GM21390 (cell line): ENCODE results near the gene INS.

Experiments used
- ATAC-seq: cut with Tn5 transposase; IDR thresholded peaks from one replicate; pipeline ENCODE4 v1.9.1; 2021; ENCODE audit not compliant: unreplicated experiment

INS gene

GRCh38 chr11:2121227-2122130, 39.5 kb downstream of the INS start:
- ATAC-seq, result no peak

- no peak for ATAC-seq
Measured at GRCh38 chr11:2120359-2121100, 40.5 kb downstream of the INS start.

- no peak for ATAC-seq
Measured at GRCh38 chr11:2118677-2119076, 42.3 kb downstream of the INS start.

GRCh38 chr11:2116680-2117079, 44.3 kb downstream of the INS start:
- ATAC-seq, result no peak

- ATAC-seq, result no peak
Measured at GRCh38 chr11:2115308-2115707, 45.7 kb downstream of the INS start.

GRCh38 chr11:2114430-2115241, 46.4 kb downstream of the INS start:
- ATAC-seq, result no peak

- no peak for ATAC-seq
Measured at GRCh38 chr11:2113776-2114175, 47.2 kb downstream of the INS start.

GRCh38 chr11:2110521-2110920, 50.5 kb downstream of the INS start:
- ATAC-seq, result no peak
